Measurements from ENCODE around the gene TOP2A.

The TOP2A gene

GRCh38 chr17:40417609-40418427 is at the start of gene TOP2A:
Gene TOP2A, minus strand, starts transcription at chr17:40417896. Its CDS starts 105 bp downstream, at chr17:40417791.
- peak; percentile 94 for DNase-seq (ENCODE audit: low read depth, low spot score)
- H3K27ac ChIP-seq: no peak within 1 kb of the TSS

- no peak overlapping the region for H3K27ac ChIP-seq
- DNase-seq (ENCODE audit: low read depth, low spot score): no peak
Measured at GRCh38 chr17:40467281-40467867, 49.7 kb upstream of the TOP2A start.

- no peak overlapping the region for H3K27ac ChIP-seq
- no peak for DNase-seq (ENCODE audit: low read depth, low spot score)
Measured at GRCh38 chr17:40466298-40466971, 48.7 kb upstream of the TOP2A start.

GRCh38 chr17:40464392-40464855 is 46.7 kb upstream of the TOP2A start:
- no peak for DNase-seq (ENCODE audit: low read depth, low spot score)
- H3K27ac ChIP-seq: no peak overlapping the region

GRCh38 chr17:40463122-40463550 is 45.4 kb upstream of the TOP2A start:
- H3K27ac ChIP-seq: no peak overlapping the region
- DNase-seq (ENCODE audit: low read depth, low spot score): no peak

GRCh38 chr17:40462343-40463121 is 44.8 kb upstream of the TOP2A start:
- no peak overlapping the region for H3K27ac ChIP-seq
- DNase-seq (ENCODE audit: low read depth, low spot score): no peak

GRCh38 chr17:40461732-40462342 is 44.1 kb upstream of the TOP2A start:
- no peak for DNase-seq (ENCODE audit: low read depth, low spot score)
- H3K27ac ChIP-seq: no peak overlapping the region

- H3K27ac ChIP-seq: no peak overlapping the region
- DNase-seq (ENCODE audit: low read depth, low spot score): no peak
Measured at GRCh38 chr17:40460968-40461731, 43.5 kb upstream of the TOP2A start.

- no peak for DNase-seq (ENCODE audit: low read depth, low spot score)
- no peak overlapping the region for H3K27ac ChIP-seq
Measured at GRCh38 chr17:40460604-40460967, 42.9 kb upstream of the TOP2A start.

- H3K27ac ChIP-seq: no peak overlapping the region
- DNase-seq (ENCODE audit: low read depth, low spot score): no peak
Measured at GRCh38 chr17:40459636-40460603, 42.2 kb upstream of the TOP2A start.

GRCh38 chr17:40458851-40459482 is 41.3 kb upstream of the TOP2A start:
- no peak for DNase-seq (ENCODE audit: low read depth, low spot score)
- H3K27ac ChIP-seq: no peak overlapping the region

GRCh38 chr17:40457964-40458791 is 40.5 kb upstream of the TOP2A start:
- DNase-seq (ENCODE audit: low read depth, low spot score): no peak
- no peak overlapping the region for H3K27ac ChIP-seq

GRCh38 chr17:40457369-40457768 is 39.7 kb upstream of the TOP2A start:
- DNase-seq (ENCODE audit: low read depth, low spot score): no peak
- H3K27ac ChIP-seq: no peak overlapping the region

- DNase-seq (ENCODE audit: low read depth, low spot score): no peak
- no peak overlapping the region for H3K27ac ChIP-seq
Measured at GRCh38 chr17:40456396-40456951, 38.8 kb upstream of the TOP2A start.

- H3K27ac ChIP-seq: no peak overlapping the region
- no peak for DNase-seq (ENCODE audit: low read depth, low spot score)
Measured at GRCh38 chr17:40454613-40454995, 36.9 kb upstream of the TOP2A start.

GRCh38 chr17:40453881-40454612 is 36.4 kb upstream of the TOP2A start:
- DNase-seq (ENCODE audit: low read depth, low spot score): no peak
- no peak overlapping the region for H3K27ac ChIP-seq
